Vagina (tissue), 2 donors: ENCODE measurements around the gene GPATCH4. TPM values are rescaled to one million over a fixed set of nuclear protein-coding genes. Genes with fewer than 3 reads are reported as not detected.
"Not testable (repeated sequence)": the region's sequence is repeated elsewhere in the genome, so short reads cannot be mapped to it uniquely, and the experiment has no call there.

Source experiments
- DNase-seq, 2 donors: peaks; one replicate each; pipeline ENCODE4 v3.0.0-alpha.2; 2017; ENCODE audit errors: extremely low spot score in 2 of 2
- H3K27ac ChIP-seq: fragments of 200-600 bp; sonication (generic); one replicate; pipeline ENCODE4 v1.5.1; 2019
- H3K27me3 ChIP-seq: fragments of 200-600 bp; sonication (generic); one replicate; pipeline ENCODE4 v1.5.1; 2019
- H3K36me3 ChIP-seq, 2 donors: fragments of 200-600 bp; sonication (generic); one replicate each; pipeline ENCODE4 v1.5.1; 2017 to 2019
- H3K4me1 ChIP-seq: fragments of 200-600 bp; sonication (generic); one replicate; pipeline ENCODE4 v1.5.1; 2019
- H3K4me3 ChIP-seq, 2 donors: fragments of 200-600 bp; sonication (generic); 1 replicate in 1 of 2; 2 replicates in 1 of 2; pipeline ENCODE4 v1.5.1; 2016 to 2019
- H3K9me3 ChIP-seq: fragments of 200-600 bp; sonication (generic); one replicate; pipeline ENCODE4 v1.5.1; 2019
- CTCF ChIP-seq, 3 experiments: fragments of 450-650 bp in 2 of 3; fragments of 200-600 bp in 1 of 3; sonication (generic) in 1 of 3; IDR thresholded peaks; one replicate each; pipeline ENCODE4 v1.5.1; 2017 to 2019; ENCODE audit warnings: antibody characterized with exemption in 3 of 3, mild to moderate bottlenecking in 2 of 3, moderate library complexity in 2 of 3
- POLR2A ChIP-seq, 2 donors: fragments of 450-650 bp; IDR thresholded peaks; one replicate each; pipeline ENCODE4 v1.6.1; 2017; ENCODE audit warnings: antibody characterized with exemption in 2 of 2, mild to moderate bottlenecking in 2 of 2, moderate library complexity in 2 of 2
- POLR2AphosphoS5 ChIP-seq, 2 donors: sonication (generic); formaldehyde crosslinking; IDR thresholded peaks; one replicate each; pipeline ENCODE4 v1.9.0; 2017; ENCODE audit warnings: antibody characterized with exemption in 2 of 2, mild to moderate bottlenecking in 2 of 2, low read depth in 1 of 2; ENCODE audit not compliant: insufficient read depth in 1 of 2
- intact Hi-C: fragments of 100-400 bp; cut with DNase I; formaldehyde crosslinking; loops from one replicate; pipeline ENCODE4 v1.15.1; 2023
- total RNA-seq: library from RNA; depleted of rRNA; stranded (reverse); fragments of >200 nt; gene quantifications from one replicate; pipeline ENCODE4 v1.2.3, GENCODE V29; 2016

The GPATCH4 gene
- total RNA-seq, 1 donor from 2014 or later = 25.8 TPM

GRCh38 chr1:156639601-156640101 lies 38.4 kb upstream of the GPATCH4 start:
- peaks cover 17% of the 10 kb centered on the region for H3K4me1 ChIP-seq
- no peaks in the 10 kb centered on the region for H3K27me3 ChIP-seq
- no peak overlapping the region for H3K4me3 ChIP-seq
- intact Hi-C loops = no loop called here
- no peak for DNase-seq
- TF ChIP-seq POLR2A (IDR thresholded peaks at IDR 0.05) (no peak), POLR2AphosphoS5 (IDR thresholded peaks at IDR 0.05; ENCODE audit: insufficient read depth in 1 of 2, low read depth in 1 of 2) (no peak), CTCF (IDR thresholded peaks at IDR 0.05) (no peak)
- no peaks in the 10 kb centered on the region for H3K9me3 ChIP-seq
- no peaks in the 10 kb centered on the region for H3K36me3 ChIP-seq
- H3K27ac ChIP-seq = no peak overlapping the region

- DNase-seq = no peak
- Histone ChIP-seq H3K27me3 (no peaks in the 10 kb centered on the region), H3K4me1 (peaks cover 17% of the 10 kb centered on the region), H3K27ac (no peak overlapping the region), H3K4me3 (no peak overlapping the region), H3K9me3 (no peaks in the 10 kb centered on the region), H3K36me3 (no peaks in the 10 kb centered on the region)
- TF ChIP-seq POLR2A (IDR thresholded peaks at IDR 0.05) = no peak
- TF ChIP-seq CTCF (IDR thresholded peaks at IDR 0.05) = no peak
- TF ChIP-seq POLR2AphosphoS5 (IDR thresholded peaks at IDR 0.05; ENCODE audit: insufficient read depth in 1 of 2, low read depth in 1 of 2) = no peak
- intact Hi-C loops = no loop called here
Observed at GRCh38 chr1:156638189-156638985, 37.1 kb upstream of the GPATCH4 start.

GRCh38 chr1:156632355-156632754 lies 31.1 kb upstream of the GPATCH4 start:
- no peaks in the 10 kb centered on the region for H3K9me3 ChIP-seq
- no peak overlapping the region for H3K27ac ChIP-seq
- DNase-seq = no peak
- H3K36me3 ChIP-seq = no peaks in the 10 kb centered on the region
- H3K4me1 ChIP-seq = no peaks in the 10 kb centered on the region
- no peaks in the 10 kb centered on the region for H3K27me3 ChIP-seq
- intact Hi-C loops = loop anchor here (5.0 kb wide), 1 partner anchor 475 kb away; no protein-coding TSS in a partner anchor
- no peak overlapping the region for H3K4me3 ChIP-seq
- TF ChIP-seq CTCF (IDR thresholded peaks at IDR 0.05) = no peak
- TF ChIP-seq POLR2A (IDR thresholded peaks at IDR 0.05) = no peak
- TF ChIP-seq POLR2AphosphoS5 (IDR thresholded peaks at IDR 0.05; ENCODE audit: insufficient read depth in 1 of 2, low read depth in 1 of 2) = no peak

GRCh38 chr1:156631152-156631551 lies 29.9 kb upstream of the GPATCH4 start:
- not testable (repeated sequence) for H3K4me3 ChIP-seq, H3K4me1 ChIP-seq, H3K9me3 ChIP-seq, H3K27ac ChIP-seq, H3K36me3 ChIP-seq, DNase-seq, H3K27me3 ChIP-seq
- intact Hi-C loops = loop anchor here (5.0 kb wide), 1 partner anchor 474 kb away; no protein-coding TSS in a partner anchor

- Histone ChIP-seq H3K4me1 (peaks cover 8% of the 10 kb centered on the region), H3K9me3 (no peaks in the 10 kb centered on the region), H3K4me3 (no peak overlapping the region), H3K27me3 (peaks cover 5% of the 10 kb centered on the region), H3K27ac (no peak overlapping the region), H3K36me3 (no peaks in the 10 kb centered on the region)
- TF ChIP-seq CTCF (IDR thresholded peaks at IDR 0.05) (no peak), POLR2A (IDR thresholded peaks at IDR 0.05) (no peak), POLR2AphosphoS5 (IDR thresholded peaks at IDR 0.05; ENCODE audit: insufficient read depth in 1 of 2, low read depth in 1 of 2) (no peak)
- intact Hi-C loops = loop anchor here (5.0 kb wide), 2 partner anchors 47 to 473 kb away; partner anchors contain the start of gene NES
- DNase-seq = no peak
Observed at GRCh38 chr1:156629823-156630449, 28.7 kb upstream of the GPATCH4 start.
